HepG2 (cell line): ENCODE data around the gene PNPLA8. TPM values are rescaled to one million over a fixed set of nuclear protein-coding genes. Genes with fewer than 3 reads are reported as not detected.
A peak's percentile ranks its signal among the peaks of the same experiment; 100 is the strongest.

Experiments
- ATAC-seq: fragments of 200-7000 bp; cut with Tn5 transposase; 3 replicates; pipeline ENCODE4 v1.9.1; 2020; ENCODE audit warnings: mild to moderate bottlenecking, moderate library complexity
- BruUV-seq: library from RNA; stranded (reverse); fragments of 400-500 nt; replicated peaks from 2 replicates; lab custom pipeline; 2021; lab: Mats Ljungman, UMichigan
- CTCF ChIA-PET: fragments of 300-600 bp; formaldehyde crosslinking; extraction: SDS; loops from one replicate; lab custom pipeline; 2021; ENCODE audit warnings: low total read pairs, inconsistent platforms, low intra/inter-chr PET ratio; lab: Yijun Ruan, JAX
- POLR2A ChIA-PET: fragments of 350-600 bp; sonication (Branson Sonifier 250); formaldehyde crosslinking; loops from one replicate; lab custom pipeline; 2020; ENCODE audit warnings: antibody characterized with exemption, inconsistent platforms; lab: Yijun Ruan, JAX
- DNase-seq: peaks from one replicate; pipeline ENCODE4 v3.0.0-alpha.2; 2015; ENCODE audit warnings: low spot score
- FAIRE-seq: peaks from 3 replicates; lab custom pipeline; 2011; peaks lifted over from hg19 to GRCh38; lab: Jason Lieb, UNC
- H2AFZ ChIP-seq: one replicate; pipeline ENCODE4 v1.6.1; 2011; ENCODE audit warnings: low read length, inconsistent platforms
- H3K27ac ChIP-seq: fragments of 300-600 bp; 3 replicates; pipeline ENCODE4 v1.8.0; 2011; ENCODE audit warnings: mixed run types, mild to moderate bottlenecking, mixed read lengths, low read length, inconsistent platforms; ENCODE audit not compliant: insufficient read depth; ENCODE audit errors: extremely low read length
- H3K27me3 ChIP-seq, 2 experiments: fragments of 200-600 bp in 1 of 2; 2 replicates in 1 of 2; 3 replicates in 1 of 2; pipeline versions ENCODE4 v1.6.0 to v1.8.0; 2011; ENCODE audit warnings: low read length in 2 of 2, mild to moderate bottlenecking in 2 of 2, moderate library complexity in 2 of 2, inconsistent platforms in 1 of 2; ENCODE audit not compliant: insufficient read depth in 2 of 2, control insufficient read depth in 1 of 2
- H3K36me3 ChIP-seq, 2 experiments: fragments of 200-600 bp in 1 of 2; replicated peaks in 1 of 2; 2 replicates in 1 of 2; 3 replicates in 1 of 2; pipeline versions ENCODE4 v1.5.1 to v1.8.0; 2011; ENCODE audit warnings: low read length in 2 of 2, inconsistent platforms in 1 of 2; ENCODE audit not compliant: insufficient read depth in 2 of 2, control insufficient read depth in 1 of 2
- H3K4me1 ChIP-seq: 2 replicates; pipeline ENCODE4 v1.5.1; 2012; ENCODE audit warnings: low read length, inconsistent platforms; ENCODE audit not compliant: insufficient read depth
- H3K4me2 ChIP-seq: 2 replicates; pipeline ENCODE4 v1.6.0; 2011; ENCODE audit warnings: low read depth, low read length, inconsistent platforms
- H3K4me3 ChIP-seq, 3 experiments: fragments of 200-600 bp in 1 of 3; sonication (generic), shearing (Covaris generic) in 1 of 3; replicated peaks in 1 of 3; 2 replicates each; pipeline ENCODE4 v1.5.1; 2011 to 2016; ENCODE audit warnings: low read length in 3 of 3, inconsistent platforms in 2 of 3, low read depth in 2 of 3, mild to moderate bottlenecking in 2 of 3, control low read depth in 1 of 3, mixed read lengths in 1 of 3; ENCODE audit not compliant: insufficient read depth in 1 of 3
- H3K79me2 ChIP-seq: one replicate; pipeline ENCODE4 v1.6.1; 2011; ENCODE audit warnings: low read length, inconsistent platforms; ENCODE audit not compliant: insufficient read depth
- H3K9ac ChIP-seq: 2 replicates; pipeline ENCODE4 v1.6.0; 2011; ENCODE audit warnings: mild to moderate bottlenecking, low read depth, low read length, inconsistent platforms; ENCODE audit not compliant: insufficient read depth
- H3K9me3 ChIP-seq: 2 replicates; pipeline ENCODE4 v1.5.1; 2012; ENCODE audit warnings: mild to moderate bottlenecking, low read length
- H4K20me1 ChIP-seq: 2 replicates; pipeline ENCODE4 v1.6.0; 2011; ENCODE audit warnings: inconsistent platforms, mild to moderate bottlenecking, low read length, moderate library complexity; ENCODE audit not compliant: insufficient read depth
- ATF7 ChIP-seq, 2 experiments: fragments of 450-650 bp in 1 of 2; sonication (generic) in 1 of 2; formaldehyde crosslinking in 1 of 2; IDR thresholded peaks; 2 replicates each; pipeline versions ENCODE4 v1.4.0 to v1.6.1; 2016 to 2020; ENCODE audit warnings: antibody characterized with exemption in 1 of 2, mild to moderate bottlenecking in 1 of 2, missing genetic modification reagents in 1 of 2
- FOSL2 ChIP-seq: sonication (generic); formaldehyde crosslinking; IDR thresholded peaks from 2 replicates; pipeline ENCODE4 v1.4.0; 2020; ENCODE audit warnings: missing genetic modification reagents
- HES4 ChIP-seq: sonication (generic); formaldehyde crosslinking; IDR thresholded peaks from 2 replicates; pipeline ENCODE4 v1.9.0; 2021; ENCODE audit warnings: mild to moderate bottlenecking, missing genetic modification reagents, borderline replicate concordance
- KAT2B ChIP-seq: fragments of 150-350 bp; IDR thresholded peaks from 2 replicates; pipeline ENCODE4 v1.6.1; 2014; ENCODE audit warnings: low read depth, low read length, borderline replicate concordance
- MEF2D ChIP-seq: sonication (generic); formaldehyde crosslinking; IDR thresholded peaks from 2 replicates; pipeline ENCODE4 v1.5.1; 2020; ENCODE audit warnings: mild to moderate bottlenecking, missing genetic modification reagents
- MIXL1 ChIP-seq: IDR thresholded peaks from 2 replicates; pipeline ENCODE4 v1.6.1; 2016
- PCBP1 ChIP-seq: fragments of 200-400 bp; formaldehyde crosslinking; IDR thresholded peaks from 2 replicates; pipeline ENCODE4 v1.6.1; 2017; ENCODE audit warnings: mild to moderate bottlenecking, low read depth, low read length, borderline replicate concordance
- PITX1 ChIP-seq: sonication (generic); formaldehyde crosslinking; IDR thresholded peaks from 2 replicates; pipeline ENCODE4 v1.5.1; 2020; ENCODE audit warnings: mild to moderate bottlenecking, missing genetic modification reagents
- SAP130 ChIP-seq: IDR thresholded peaks from 2 replicates; pipeline ENCODE4 v1.6.1; 2016; ENCODE audit warnings: low read depth
- SRSF9 ChIP-seq: fragments of 200-400 bp; formaldehyde crosslinking; IDR thresholded peaks from 2 replicates; pipeline ENCODE4 v1.6.1; 2018; ENCODE audit warnings: borderline replicate concordance, mild to moderate bottlenecking, low read depth, low read length; ENCODE audit not compliant: insufficient read depth, poor library complexity, severe bottlenecking
- ZNF136 ChIP-seq: sonication (generic); formaldehyde crosslinking; IDR thresholded peaks from 2 replicates; pipeline ENCODE4 v1.8.1; 2022; ENCODE audit warnings: low read depth, mild to moderate bottlenecking, moderate library complexity, missing genetic modification reagents
- ZNF589 ChIP-seq: sonication (generic); formaldehyde crosslinking; conservative IDR thresholded peaks from 2 replicates; pipeline ENCODE4 v1.8.0; 2022; ENCODE audit warnings: mild to moderate bottlenecking, moderate library complexity, missing genetic modification reagents
- ZNF598 ChIP-seq: sonication (generic); formaldehyde crosslinking; IDR thresholded peaks from 2 replicates; pipeline ENCODE4 v1.5.1; 2020; ENCODE audit warnings: mild to moderate bottlenecking, missing genetic modification reagents, borderline replicate concordance
- ZNF607 ChIP-seq: sonication (generic); formaldehyde crosslinking; IDR thresholded peaks from 2 replicates; pipeline ENCODE4 v1.5.1; 2020; ENCODE audit warnings: missing genetic modification reagents, mild to moderate bottlenecking, borderline replicate concordance
- WGBS: methylation state at CpG from one replicate; pipeline ENCODE4 v1.1.6; 2017; ENCODE audit warnings: low lambda C conversion rate; 5-methylcytosine and 5-hydroxymethylcytosine counted together
- in situ Hi-C: cut with HindIII; loops from 2 replicates; pipeline ENCODE4 v1.10.0; 2017; ENCODE audit warnings: low pct_unique_long_range_greater_than_20kb; ENCODE audit not compliant: extremely low pct_ligation_motif_present
- intact Hi-C: fragments of 100-400 bp; cut with micrococcal nuclease; formaldehyde crosslinking; loops from one replicate; pipeline ENCODE4 v1.10.0; 2022; ENCODE audit not compliant: unreplicated experiment
- polyA plus RNA-seq, 8 experiments: library from polyadenylated mRNA; depleted of rRNA in 3 of 8; stranded (reverse) in 7 of 8; unstranded in 1 of 8; fragments of >200 nt; fragmentation: Illumina TruSeq in 4 of 8; extraction: Trizol in 4 of 8; gene quantifications; 2 replicates each; pipeline versions ENCODE4 v1.2.1 to v1.2.3, GENCODE V29; 2011 to 2016; ENCODE audit warnings: low read depth in 4 of 8, missing spikeins in 1 of 8, mixed read lengths in 1 of 8; ENCODE audit not compliant: insufficient read depth in 1 of 8
- total RNA-seq, 5 experiments: library from RNA; depleted of rRNA; stranded (reverse); fragments of >200 nt; fragmentation: Illumina TruSeq; extraction: Trizol; gene quantifications; 2 replicates each; pipeline ENCODE4 v1.2.3, GENCODE V29; 2016; ENCODE audit warnings: low read depth in 1 of 5
- TF ChIP-seq, protein P1 (sequence below): sonication (generic); formaldehyde crosslinking; IDR thresholded peaks from 2 replicates; pipeline ENCODE4 v1.5.1; 2020; ENCODE audit warnings: mild to moderate bottlenecking, missing genetic modification reagents
- TF ChIP-seq, protein P2 (sequence below): IDR thresholded peaks from 2 replicates; pipeline ENCODE4 v1.6.1; 2018; ENCODE audit warnings: missing genetic modification reagents

The PNPLA8 gene
- total and polyA plus RNA-seq, 2 of the 13 experiments (the other 11 are each of a cell fraction or from before 2014, with no cell fraction given), result 6.3 to 11.4 TPM

DNA sequence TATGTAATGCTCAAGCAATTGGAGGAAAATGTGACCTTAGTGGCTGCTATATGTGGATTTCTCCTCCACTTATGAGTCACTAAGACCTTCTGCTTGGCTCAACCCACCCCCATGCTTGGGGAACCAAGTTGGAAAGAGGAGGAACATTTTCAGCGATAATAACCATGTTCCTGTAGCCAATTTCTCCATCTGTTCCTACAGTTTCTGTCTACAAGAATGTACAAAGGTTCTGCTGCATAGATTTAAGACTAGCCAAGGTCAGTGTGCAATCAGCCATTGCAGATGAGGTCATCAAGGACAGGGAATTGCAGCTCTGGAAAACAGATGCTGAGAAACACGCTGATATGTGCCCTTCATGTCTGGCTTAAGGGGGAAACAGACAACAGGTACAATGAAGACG, 64.1 kb downstream of the PNPLA8 start:
- POLR2A ChIA-PET, result no interaction called here
- intact Hi-C loops, result loop anchor here (10.0 kb wide), 1 partner anchor 217 kb away; no protein-coding TSS in a partner anchor
- BruUV-seq, result no TSS peak
- CTCF ChIA-PET, result no interaction called here
- Histone ChIP-seq H3K27ac (no peak overlapping the region), H3K9me3 (no peaks in the 10 kb centered on the region), H3K9ac (no peak overlapping the region), H3K27me3 (peaks cover 4 to 20% of the 10 kb centered on the region in 2 experiments), H2AFZ (no peak overlapping the region), H3K4me3 (no peak overlapping the region), H3K36me3 (no peaks in the 10 kb centered on the region), H3K4me1 (no peaks in the 10 kb centered on the region), H3K79me2 (no peaks in the 10 kb centered on the region), H3K4me2 (no peak overlapping the region), H4K20me1 (no peaks in the 10 kb centered on the region)
- TF ChIP-seq MIXL1 (CRISPR knock-in tag) (no peak), SRSF9 (no peak), PCBP1 (no peak), PITX1 (CRISPR knock-in tag) (no peak), HES4 (no peak), ATF7 (IDR thresholded peaks at IDR 0.05) (peak; percentile 57), ATF7 (CRISPR knock-in tag; IDR thresholded peaks at IDR 0.05) (no peak), ZNF607 (CRISPR knock-in tag) (no peak), FOSL2 (0 out of 2 replicates have a peak, but pooled peaks have one; percentile 9), SAP130 (CRISPR knock-in tag) (no peak)
- in situ Hi-C loops, result no loop called here
- 1% methylated on average over 3 of the region's 3 CpGs for WGBS
- FAIRE-seq (no peak), DNase-seq (no peak), ATAC-seq (no peak)

DNA sequence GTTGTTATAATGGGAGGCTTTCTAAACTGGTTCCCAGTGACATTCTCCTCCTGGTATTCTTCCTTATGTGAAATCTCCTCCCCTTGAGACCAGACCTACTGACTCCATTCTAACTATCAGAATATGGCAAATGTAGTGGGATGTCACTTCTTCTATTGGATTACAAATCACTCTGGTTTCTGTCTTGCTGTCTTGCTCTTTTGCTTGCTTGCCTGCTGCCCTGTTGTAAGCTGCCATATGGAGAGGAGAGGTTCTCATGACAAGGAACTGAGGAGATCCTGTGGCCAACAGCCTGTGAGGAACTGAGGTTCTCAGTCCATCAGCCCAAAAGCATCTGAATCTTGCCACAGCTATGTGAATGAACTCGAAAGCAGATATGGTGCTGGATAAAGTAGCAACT, 65.0 kb downstream of the PNPLA8 start:
- no peak overlapping the region for H3K9ac ChIP-seq
- H3K4me2 ChIP-seq, result no peak overlapping the region
- intact Hi-C loops (loop anchor here (1.0 to 10.0 kb wide), 2 partner anchors 216 to 280 kb away; no protein-coding TSS in a partner anchor), in situ Hi-C loops (no loop called here)
- BruUV-seq, result no TSS peak
- peaks cover 4 to 25% of the 10 kb centered on the region in 2 experiments for H3K27me3 ChIP-seq
- H3K36me3 ChIP-seq, result no peaks in the 10 kb centered on the region
- H2AFZ ChIP-seq, result no peak overlapping the region
- WGBS, result 0% methylated on average over 1 of the region's 1 CpG
- FAIRE-seq, result no peak
- no peaks in the 10 kb centered on the region for H3K79me2 ChIP-seq
- no peak for ATAC-seq
- H3K4me1 ChIP-seq, result no peaks in the 10 kb centered on the region
- H3K4me3 ChIP-seq, result no peak overlapping the region
- POLR2A ChIA-PET, result no interaction called here
- H4K20me1 ChIP-seq, result no peaks in the 10 kb centered on the region
- DNase-seq, result no peak
- CTCF ChIA-PET, result no interaction called here
- no peak overlapping the region for H3K27ac ChIP-seq
- H3K9me3 ChIP-seq, result no peaks in the 10 kb centered on the region
- TF ChIP-seq KAT2B, result no peak
- TF ChIP-seq, protein P1, sequence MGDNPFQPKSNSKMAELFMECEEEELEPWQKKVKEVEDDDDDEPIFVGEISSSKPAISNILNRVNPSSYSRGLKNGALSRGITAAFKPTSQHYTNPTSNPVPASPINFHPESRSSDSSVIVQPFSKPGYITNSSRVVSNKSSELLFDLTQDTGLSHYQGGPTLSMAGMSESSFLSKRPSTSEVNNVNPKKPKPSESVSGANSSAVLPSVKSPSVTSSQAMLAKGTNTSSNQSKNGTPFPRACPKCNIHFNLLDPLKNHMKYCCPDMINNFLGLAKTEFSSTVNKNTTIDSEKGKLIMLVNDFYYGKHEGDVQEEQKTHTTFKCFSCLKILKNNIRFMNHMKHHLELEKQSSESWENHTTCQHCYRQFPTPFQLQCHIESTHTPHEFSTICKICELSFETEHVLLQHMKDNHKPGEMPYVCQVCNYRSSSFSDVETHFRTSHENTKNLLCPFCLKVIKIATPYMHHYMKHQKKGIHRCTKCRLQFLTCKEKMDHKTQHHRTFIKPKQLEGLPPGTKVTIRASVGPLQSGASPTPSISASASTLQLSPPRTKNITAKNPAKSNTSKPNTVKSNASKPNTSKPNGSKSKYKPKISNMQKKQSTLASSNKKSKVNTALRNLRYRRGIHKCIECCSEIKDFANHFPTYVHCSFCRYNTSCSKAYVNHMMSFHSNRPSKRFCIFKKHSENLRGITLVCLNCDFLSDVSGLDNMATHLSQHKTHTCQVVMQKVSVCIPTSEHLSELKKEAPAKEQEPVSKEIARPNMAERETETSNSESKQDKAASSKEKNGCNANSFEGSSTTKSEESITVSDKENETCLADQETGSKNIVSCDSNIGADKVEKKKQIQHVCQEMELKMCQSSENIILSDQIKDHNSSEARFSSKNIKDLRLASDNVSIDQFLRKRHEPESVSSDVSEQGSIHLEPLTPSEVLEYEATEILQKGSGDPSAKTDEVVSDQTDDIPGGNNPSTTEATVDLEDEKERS (CRISPR knock-in tag), result no peak
- no peak for TF ChIP-seq ZNF136 (CRISPR knock-in tag)
- TF ChIP-seq ZNF598, result no peak
- TF ChIP-seq MEF2D (CRISPR knock-in tag), result no peak
- TF ChIP-seq ZNF589, result no peak
- TF ChIP-seq, protein P2, sequence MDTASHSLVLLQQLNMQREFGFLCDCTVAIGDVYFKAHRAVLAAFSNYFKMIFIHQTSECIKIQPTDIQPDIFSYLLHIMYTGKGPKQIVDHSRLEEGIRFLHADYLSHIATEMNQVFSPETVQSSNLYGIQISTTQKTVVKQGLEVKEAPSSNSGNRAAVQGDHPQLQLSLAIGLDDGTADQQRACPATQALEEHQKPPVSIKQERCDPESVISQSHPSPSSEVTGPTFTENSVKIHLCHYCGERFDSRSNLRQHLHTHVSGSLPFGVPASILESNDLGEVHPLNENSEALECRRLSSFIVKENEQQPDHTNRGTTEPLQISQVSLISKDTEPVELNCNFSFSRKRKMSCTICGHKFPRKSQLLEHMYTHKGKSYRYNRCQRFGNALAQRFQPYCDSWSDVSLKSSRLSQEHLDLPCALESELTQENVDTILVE, result no peak
